SHP77 (cell line): ENCODE results near the gene MAN2B1.
"Not testable (repeated sequence)": the region's sequence is repeated elsewhere in the genome, so short reads cannot be mapped to it uniquely, and the experiment has no call there.

Experiments
- DNase-seq, 2 experiments: peaks; one replicate each; lab custom pipeline; 2025; lab: John Stamatoyannopoulos, UW

The MAN2B1 gene

GRCh38 chr19:12657966-12658365, 8.6 kb downstream of the MAN2B1 start:
- no peak for DNase-seq

DNA sequence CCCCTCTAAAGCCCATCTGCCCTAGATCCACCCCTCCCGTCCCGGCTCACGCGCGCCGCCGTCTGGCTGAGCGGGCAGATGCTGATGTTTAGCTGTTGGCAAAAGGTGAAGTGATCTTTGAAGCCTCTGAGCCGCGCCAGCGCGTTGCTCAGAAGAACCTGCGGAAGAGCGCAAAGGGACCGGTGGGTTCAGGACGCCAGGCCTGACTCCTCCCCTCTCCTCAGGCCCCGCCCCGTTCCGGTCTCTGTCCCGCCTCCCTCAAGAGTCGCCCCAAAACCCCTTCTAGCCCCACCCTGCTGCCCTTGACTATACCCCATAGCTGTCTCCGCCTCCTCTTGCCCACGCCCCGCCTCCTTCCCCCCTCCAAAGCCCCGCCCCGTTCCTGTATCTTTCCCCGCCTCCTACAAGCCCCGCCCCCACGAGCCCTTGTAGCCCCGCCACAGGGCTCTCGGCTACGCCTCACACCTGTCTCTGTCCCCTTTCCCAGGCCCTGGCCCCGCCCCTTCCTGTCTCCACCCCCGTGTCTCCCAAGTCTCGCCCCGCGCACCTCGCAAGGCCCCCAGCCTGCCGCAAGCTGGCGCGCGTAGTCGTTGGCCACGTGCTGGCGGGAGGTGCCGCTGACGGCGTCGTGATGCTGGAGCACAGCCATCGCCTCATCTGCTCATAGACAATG, 9.5 kb downstream of the MAN2B1 start:
- DNase-seq = no peak

GRCh38 chr19:12655546-12655945, 11.0 kb downstream of the MAN2B1 start:
- DNase-seq = no peak

GRCh38 chr19:12652219-12652618, 14.3 kb downstream of the MAN2B1 start:
- DNase-seq = no peak

DNA sequence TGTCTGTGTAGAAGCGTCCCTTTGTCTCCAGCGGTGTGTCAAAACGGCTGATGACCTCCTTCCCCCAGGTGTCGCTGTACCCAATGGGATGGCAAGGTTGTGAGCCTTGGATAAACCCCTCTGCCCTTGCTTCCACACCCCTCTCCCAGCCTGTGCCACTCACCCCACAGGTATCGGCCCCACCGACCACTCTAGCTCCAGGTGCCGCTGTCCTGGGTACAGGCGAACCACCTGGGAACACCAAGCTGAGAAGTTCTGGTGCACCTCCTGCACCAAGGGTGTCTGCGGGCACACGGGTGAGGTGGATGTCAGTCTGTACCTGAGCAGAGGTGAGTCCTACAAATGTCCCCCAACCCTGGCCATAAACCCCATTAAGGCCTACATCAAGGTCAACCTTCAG, 16.6 kb downstream of the MAN2B1 start:
- no peak for DNase-seq

- no peak for DNase-seq
These were observed 18.5 kb downstream of the MAN2B1 start for GRCh38 chr19:12648088-12648487.

DNA sequence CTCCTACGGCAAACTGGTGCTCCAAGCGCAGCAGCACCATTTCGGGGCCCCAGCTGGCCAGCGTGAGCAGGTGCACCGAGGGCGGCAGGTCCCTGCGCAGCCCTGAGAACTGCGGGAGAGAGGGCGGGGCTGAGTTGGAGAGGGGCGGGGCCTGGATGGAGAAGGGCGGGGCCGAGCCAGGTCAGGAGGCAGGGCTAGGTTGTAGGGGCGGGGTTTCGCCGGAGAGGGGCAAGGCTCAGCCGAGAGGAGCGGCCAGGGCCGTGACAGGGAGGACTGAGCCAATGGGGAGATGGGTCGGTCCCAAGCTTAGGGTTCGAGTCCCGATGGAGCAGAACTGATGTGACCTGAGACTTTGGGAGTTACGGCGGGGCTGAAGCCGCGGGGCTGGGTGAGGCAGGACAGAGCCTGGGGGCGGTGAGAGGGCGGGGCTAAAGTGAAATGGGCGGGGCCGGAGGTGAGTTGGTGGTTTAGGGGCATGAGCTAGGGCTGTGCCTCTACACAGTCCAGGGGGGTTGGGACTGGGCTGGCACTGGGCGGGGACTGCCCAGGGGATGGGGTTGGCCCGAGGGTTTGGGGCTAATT, 19.0 kb downstream of the MAN2B1 start:
- DNase-seq = no peak

GRCh38 chr19:12647047-12647446, 19.5 kb downstream of the MAN2B1 start:
- DNase-seq = no peak

- DNase-seq = no peak
These were observed 20.0 kb downstream of the MAN2B1 start for GRCh38 chr19:12646551-12646950.

DNA sequence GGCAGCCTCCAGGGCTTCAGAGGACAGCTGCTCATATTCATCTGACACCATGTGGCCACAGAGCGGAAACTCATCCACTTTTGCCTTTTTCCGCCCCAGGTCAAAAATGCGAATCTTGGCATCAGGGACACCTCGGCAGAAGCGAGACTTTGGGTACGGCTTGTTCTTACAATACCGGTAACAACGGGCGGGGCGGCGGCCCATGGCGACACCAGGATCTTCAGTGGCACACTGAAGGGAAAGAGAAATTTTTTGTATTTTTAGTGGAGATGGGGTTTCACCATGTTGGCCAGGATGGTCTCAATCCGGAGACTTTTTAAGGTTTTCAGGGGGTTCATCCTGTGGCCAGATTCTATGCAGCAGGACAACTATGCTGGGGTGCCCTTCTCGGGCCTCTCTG, 22.8 kb downstream of the MAN2B1 start:
- DNase-seq = not testable (repeated sequence)

GRCh38 chr19:12642506-12642905, 24.0 kb downstream of the MAN2B1 start:
- no peak for DNase-seq

- DNase-seq = no peak
These were observed 25.1 kb downstream of the MAN2B1 start for GRCh38 chr19:12641456-12641855.

- DNase-seq = peak; percentile 5 to 26
These were observed 26.5 kb downstream of the MAN2B1 start for GRCh38 chr19:12639901-12640613.

DNA sequence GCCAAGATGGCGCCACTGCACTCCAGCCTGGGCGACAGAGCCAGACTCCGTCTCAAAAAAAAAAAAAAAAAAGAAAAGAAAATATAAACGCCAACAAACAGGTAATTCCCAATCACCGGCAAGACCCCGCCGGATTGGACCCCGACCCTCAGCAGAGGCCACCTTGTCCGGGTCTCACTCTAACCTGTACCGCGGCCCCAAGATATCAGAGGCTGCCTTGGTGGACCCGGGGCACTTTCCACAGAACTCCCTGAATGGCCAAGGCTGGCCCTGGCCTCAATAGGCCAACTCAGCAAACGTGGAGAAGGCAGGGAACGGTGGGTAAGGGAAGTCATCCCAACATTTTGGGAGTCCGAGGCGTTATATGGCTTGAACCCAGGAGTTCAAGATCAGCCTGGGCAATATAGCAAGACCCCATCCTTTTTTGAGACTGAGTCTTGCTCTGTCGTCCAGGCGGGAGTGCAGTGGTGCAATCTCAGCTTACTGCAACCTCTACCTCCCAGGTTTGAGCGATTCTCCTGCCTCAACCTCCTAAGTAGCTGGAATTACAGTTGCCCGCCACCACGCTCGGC, 27.8 kb downstream of the MAN2B1 start:
- DNase-seq = no peak

GRCh38 chr19:12636631-12637030, 29.9 kb downstream of the MAN2B1 start:
- DNase-seq = no peak

DNA sequence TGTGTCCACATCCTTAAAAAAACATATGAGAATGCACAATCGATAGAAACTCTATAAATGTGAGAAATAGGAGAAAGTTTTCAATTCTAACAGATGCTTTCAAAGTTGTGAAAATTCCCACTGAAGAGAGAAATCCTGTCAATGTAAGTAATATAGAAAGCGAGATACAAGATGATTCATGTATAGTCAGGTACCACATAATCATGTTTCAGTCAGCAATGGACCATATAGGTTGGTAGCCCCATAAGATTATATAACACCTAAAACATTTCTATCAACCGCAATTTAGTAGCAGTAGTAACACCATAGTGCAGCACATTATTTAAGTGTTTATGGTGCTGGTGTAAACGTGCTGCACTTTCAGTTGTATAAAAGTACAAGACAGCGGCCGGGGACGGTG, 37.3 kb downstream of the MAN2B1 start:
- DNase-seq = no peak

GRCh38 chr19:12628040-12629022, 38.2 kb downstream of the MAN2B1 start:
- DNase-seq = no peak

DNA sequence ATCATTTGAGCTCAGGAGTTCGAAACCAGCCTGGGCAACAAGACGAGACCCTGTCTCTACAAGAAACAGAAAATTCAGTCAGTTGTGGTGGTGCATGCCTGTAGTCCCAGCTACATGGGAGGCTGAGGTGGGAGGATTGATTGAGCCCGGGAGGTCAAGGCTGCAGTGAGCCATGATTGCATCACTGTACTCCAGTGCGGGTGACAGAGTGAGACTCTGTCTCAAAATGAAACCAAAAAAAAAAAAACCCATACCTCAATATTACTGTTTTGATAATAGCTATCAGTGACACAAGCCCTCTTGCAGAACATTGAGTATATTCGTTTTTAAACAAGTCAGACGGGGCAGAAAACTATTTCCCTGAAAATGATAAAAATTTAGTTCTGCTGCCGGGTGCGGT, 39.6 kb downstream of the MAN2B1 start:
- DNase-seq = no peak

DNA sequence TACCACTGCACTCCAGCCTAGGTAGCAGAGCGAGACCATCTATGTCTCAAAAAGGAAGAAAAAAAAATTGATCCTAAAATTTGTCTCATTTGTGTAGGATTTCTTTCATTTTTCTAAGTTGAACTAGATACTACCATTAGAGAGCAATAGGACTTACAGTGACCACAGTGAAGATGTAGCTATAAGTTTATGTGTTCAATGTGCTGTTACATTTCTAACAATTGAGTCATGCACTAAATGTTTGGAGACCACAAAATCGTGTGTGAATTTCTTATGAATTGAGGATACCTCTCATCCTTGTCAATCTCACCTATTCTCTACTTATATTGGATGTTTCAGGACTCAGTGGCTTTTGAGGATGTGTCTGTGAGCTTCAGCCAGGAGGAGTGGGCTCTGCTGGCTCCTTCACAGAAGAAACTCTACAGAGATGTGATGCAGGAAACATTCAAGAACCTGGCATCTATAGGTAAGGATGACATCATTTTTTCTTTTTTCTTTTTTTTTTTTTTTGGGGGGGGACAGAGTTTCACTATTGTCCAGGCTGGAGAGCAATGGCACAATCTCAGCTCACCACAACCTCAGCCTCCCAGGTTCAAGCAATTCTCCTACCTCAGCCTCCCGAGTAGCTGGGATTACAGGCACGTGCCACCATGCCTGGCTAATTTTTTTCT, 43.0 kb downstream of the MAN2B1 start:
- no peak for DNase-seq

DNA sequence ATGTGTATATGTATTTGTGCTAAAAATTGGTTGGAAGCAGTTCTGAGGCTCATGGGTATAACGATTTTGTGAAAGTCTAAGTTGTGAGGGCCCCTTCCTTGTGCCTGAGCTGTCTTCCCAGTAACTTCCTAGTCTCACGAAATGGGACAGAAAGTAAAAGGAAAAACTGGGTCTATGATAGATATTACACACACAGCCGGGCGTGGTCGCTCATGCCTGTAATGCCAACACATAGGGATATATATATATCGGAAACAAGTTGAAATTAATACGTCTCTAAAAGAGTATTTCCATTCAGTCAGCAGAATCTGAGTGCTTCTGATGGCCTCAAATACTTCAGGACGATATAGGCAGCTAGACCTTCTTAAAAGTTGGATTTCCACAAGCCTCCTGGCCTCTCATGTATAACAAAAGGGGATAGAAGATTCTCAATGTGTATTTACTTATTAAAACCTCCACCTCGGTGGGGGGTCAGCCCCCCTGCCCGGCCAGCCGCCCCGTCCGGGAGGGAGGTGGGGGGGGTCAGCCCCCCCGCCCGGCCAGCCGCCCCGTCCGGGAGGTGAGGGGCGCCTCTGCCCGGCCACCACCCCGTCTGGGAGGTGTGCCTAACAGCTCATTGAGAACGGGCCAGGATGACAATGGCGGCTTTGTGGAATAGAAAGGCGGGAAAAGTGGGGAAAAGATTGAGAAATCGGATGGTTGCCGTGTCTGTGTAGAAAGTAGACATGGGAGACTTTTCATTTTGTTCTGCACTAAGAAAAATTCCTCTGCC, 45.1 kb downstream of the MAN2B1 start:
- DNase-seq = not testable (repeated sequence)
